Measurements from ENCODE around the gene AP2B1.

Gene AP2B1

GRCh38 chr17:35773679-35774425 lies 186.7 kb downstream of the AP2B1 start:
- WGBS (ENCODE audit: extremely low coverage, insufficient coverage, insufficient read length), result no CpG with 5 or more reads among the region's 10 CpGs

GRCh38 chr17:35774499-35774898 lies 187.4 kb downstream of the AP2B1 start:
- Histone ChIP-seq H4K8ac (ENCODE audit: low read depth, low read length) (no peak overlapping the region), H2BK12ac (ENCODE audit: low read length) (no peak overlapping the region), H2BK5ac (ENCODE audit: low read depth, low read length, poor library complexity) (no peak overlapping the region), H3K18ac (ENCODE audit: low read length) (no peak overlapping the region), H3K79me2 (ENCODE audit: control insufficient read depth, insufficient read depth, low read length, poor library complexity) (no peaks in the 10 kb centered on the region), H3K14ac (ENCODE audit: low read length) (no peak overlapping the region), H3K9ac (ENCODE audit: low read length) (no peak overlapping the region), H4K12ac (ENCODE audit: low read depth, low read length) (no peak overlapping the region), H3K4me1 (ENCODE audit: control insufficient read depth in 1 of 2, insufficient read depth in 2 of 2, low read length in 2 of 2) (peaks cover 16% of the 10 kb centered on the region in 2 experiments), H2AFZ (ENCODE audit: insufficient read depth, low read length, poor library complexity) (no peak overlapping the region), H4K91ac (ENCODE audit: low read depth, low read length) (no peak overlapping the region), H3K27ac (ENCODE audit: low read depth, low read length) (no peak overlapping the region), H3K27me3 (ENCODE audit: insufficient read depth, low read length) (no peaks in the 10 kb centered on the region), H2AK5ac (ENCODE audit: low read length) (no peak overlapping the region), H3K9me3 (ENCODE audit: insufficient read depth, low read depth, low read length) (no peaks in the 10 kb centered on the region), H2BK120ac (ENCODE audit: insufficient read depth, low read length, poor library complexity) (no peak overlapping the region), H3K4me2 (ENCODE audit: low read length) (no peak overlapping the region), H3K4ac (ENCODE audit: low read depth, low read length) (no peak overlapping the region), H3K4me3 (ENCODE audit: low read depth, low read length) (no peak overlapping the region), H3K23ac (ENCODE audit: low read length) (no peak overlapping the region), H3K79me1 (ENCODE audit: low read length) (no peaks in the 10 kb centered on the region), H3K36me3 (ENCODE audit: control insufficient read depth in 1 of 2, insufficient read depth in 2 of 2, low read length in 2 of 2) (peaks cover 0 to 7% of the 10 kb centered on the region in 2 experiments)
- WGBS (ENCODE audit: extremely low coverage, insufficient coverage, insufficient read length), result no CpG with 5 or more reads among the region's 5 CpGs
- no peak for DNase-seq

More at GRCh38 chr17:35773679-35774425, 186.7 kb downstream of the AP2B1 start:
- Histone ChIP-seq H3K14ac (ENCODE audit: low read length) (no peak overlapping the region), H4K8ac (ENCODE audit: low read depth, low read length) (no peak overlapping the region), H2AFZ (ENCODE audit: insufficient read depth, low read length, poor library complexity) (no peak overlapping the region), H3K4me2 (ENCODE audit: low read length) (no peak overlapping the region), H3K9me3 (ENCODE audit: insufficient read depth, low read depth, low read length) (no peaks in the 10 kb centered on the region), H4K12ac (ENCODE audit: low read depth, low read length) (no peak overlapping the region), H3K79me1 (ENCODE audit: low read length) (no peaks in the 10 kb centered on the region), H3K36me3 (ENCODE audit: control insufficient read depth in 1 of 2, insufficient read depth in 2 of 2, low read length in 2 of 2) (peaks cover 0 to 7% of the 10 kb centered on the region in 2 experiments), H3K27me3 (ENCODE audit: insufficient read depth, low read length) (no peaks in the 10 kb centered on the region), H3K9ac (ENCODE audit: low read length) (no peak overlapping the region), H2BK5ac (ENCODE audit: low read depth, low read length, poor library complexity) (no peak overlapping the region), H3K4me3 (ENCODE audit: low read depth, low read length) (no peak overlapping the region), H2AK5ac (ENCODE audit: low read length) (peak overlapping the region; percentile 12), H4K91ac (ENCODE audit: low read depth, low read length) (peak overlapping the region; percentile 7), H2BK120ac (ENCODE audit: insufficient read depth, low read length, poor library complexity) (no peak overlapping the region), H2BK12ac (ENCODE audit: low read length) (no peak overlapping the region), H3K23ac (ENCODE audit: low read length) (no peak overlapping the region), H3K79me2 (ENCODE audit: control insufficient read depth, insufficient read depth, low read length, poor library complexity) (no peaks in the 10 kb centered on the region), H3K4me1 (ENCODE audit: control insufficient read depth in 1 of 2, insufficient read depth in 2 of 2, low read length in 2 of 2) (peaks cover 11 to 12% of the 10 kb centered on the region in 2 experiments), H3K4ac (ENCODE audit: low read depth, low read length) (no peak overlapping the region), H3K27ac (ENCODE audit: low read depth, low read length) (no peak overlapping the region), H3K18ac (ENCODE audit: low read length) (no peak overlapping the region)
- no peak for DNase-seq

GRCh38 chr17:35775039-35775438 lies 187.9 kb downstream of the AP2B1 start:
- no peak overlapping the region for H2BK12ac ChIP-seq (ENCODE audit: low read length)
- H3K9ac ChIP-seq (ENCODE audit: low read length), result no peak overlapping the region
- no peaks in the 10 kb centered on the region for H3K9me3 ChIP-seq (ENCODE audit: insufficient read depth, low read depth, low read length)
- H3K4ac ChIP-seq (ENCODE audit: low read depth, low read length), result no peak overlapping the region
- no peak overlapping the region for H4K91ac ChIP-seq (ENCODE audit: low read depth, low read length)
- no peak for DNase-seq
- H3K36me3 ChIP-seq (ENCODE audit: control insufficient read depth in 1 of 2, insufficient read depth in 2 of 2, low read length in 2 of 2), result peaks cover 0 to 7% of the 10 kb centered on the region in 2 experiments
- H4K8ac ChIP-seq (ENCODE audit: low read depth, low read length), result no peak overlapping the region
- no peak overlapping the region for H2BK5ac ChIP-seq (ENCODE audit: low read depth, low read length, poor library complexity)
- no peak overlapping the region for H2AK5ac ChIP-seq (ENCODE audit: low read length)
- H3K14ac ChIP-seq (ENCODE audit: low read length), result no peak overlapping the region
- H4K12ac ChIP-seq (ENCODE audit: low read depth, low read length), result no peak overlapping the region
- no peak overlapping the region for H3K18ac ChIP-seq (ENCODE audit: low read length)
- no CpG with 5 or more reads among the region's 5 CpGs for WGBS (ENCODE audit: extremely low coverage, insufficient coverage, insufficient read length)
- no peak overlapping the region for H3K27ac ChIP-seq (ENCODE audit: low read depth, low read length)
- H3K4me1 ChIP-seq (ENCODE audit: control insufficient read depth in 1 of 2, insufficient read depth in 2 of 2, low read length in 2 of 2), result peaks cover 16% of the 10 kb centered on the region in 2 experiments
- H3K23ac ChIP-seq (ENCODE audit: low read length), result no peak overlapping the region
- H2AFZ ChIP-seq (ENCODE audit: insufficient read depth, low read length, poor library complexity), result no peak overlapping the region
- no peaks in the 10 kb centered on the region for H3K79me1 ChIP-seq (ENCODE audit: low read length)
- H3K79me2 ChIP-seq (ENCODE audit: control insufficient read depth, insufficient read depth, low read length, poor library complexity), result no peaks in the 10 kb centered on the region
- H2BK120ac ChIP-seq (ENCODE audit: insufficient read depth, low read length, poor library complexity), result no peak overlapping the region
- no peak overlapping the region for H3K4me2 ChIP-seq (ENCODE audit: low read length)
- H3K4me3 ChIP-seq (ENCODE audit: low read depth, low read length), result no peak overlapping the region
- no peaks in the 10 kb centered on the region for H3K27me3 ChIP-seq (ENCODE audit: insufficient read depth, low read length)

GRCh38 chr17:35775583-35775982 lies 188.5 kb downstream of the AP2B1 start:
- Histone ChIP-seq H3K4ac (ENCODE audit: low read depth, low read length) (no peak overlapping the region), H3K27me3 (ENCODE audit: insufficient read depth, low read length) (no peaks in the 10 kb centered on the region), H4K91ac (ENCODE audit: low read depth, low read length) (no peak overlapping the region), H2BK5ac (ENCODE audit: low read depth, low read length, poor library complexity) (no peak overlapping the region), H3K4me3 (ENCODE audit: low read depth, low read length) (no peak overlapping the region), H3K79me1 (ENCODE audit: low read length) (no peaks in the 10 kb centered on the region), H3K18ac (ENCODE audit: low read length) (no peak overlapping the region), H2AFZ (ENCODE audit: insufficient read depth, low read length, poor library complexity) (no peak overlapping the region), H4K8ac (ENCODE audit: low read depth, low read length) (no peak overlapping the region), H2BK12ac (ENCODE audit: low read length) (no peak overlapping the region), H3K14ac (ENCODE audit: low read length) (no peak overlapping the region), H3K23ac (ENCODE audit: low read length) (no peak overlapping the region), H3K9ac (ENCODE audit: low read length) (no peak overlapping the region), H2AK5ac (ENCODE audit: low read length) (no peak overlapping the region), H2BK120ac (ENCODE audit: insufficient read depth, low read length, poor library complexity) (no peak overlapping the region), H3K4me1 (ENCODE audit: control insufficient read depth in 1 of 2, insufficient read depth in 2 of 2, low read length in 2 of 2) (peaks cover 16% of the 10 kb centered on the region in 2 experiments), H3K36me3 (ENCODE audit: control insufficient read depth in 1 of 2, insufficient read depth in 2 of 2, low read length in 2 of 2) (peaks cover 0 to 7% of the 10 kb centered on the region in 2 experiments), H3K79me2 (ENCODE audit: control insufficient read depth, insufficient read depth, low read length, poor library complexity) (no peaks in the 10 kb centered on the region), H4K12ac (ENCODE audit: low read depth, low read length) (no peak overlapping the region), H3K9me3 (ENCODE audit: insufficient read depth, low read depth, low read length) (no peaks in the 10 kb centered on the region), H3K4me2 (ENCODE audit: low read length) (no peak overlapping the region), H3K27ac (ENCODE audit: low read depth, low read length) (no peak overlapping the region)
- no CpG with 5 or more reads among the region's 6 CpGs for WGBS (ENCODE audit: extremely low coverage, insufficient coverage, insufficient read length)
- no peak for DNase-seq

All from trophoblast cell (in vitro differentiated cells and primary cell).